MM.1S (cell line): Measurements from ENCODE around the gene HS3ST4.

Experiments
- EZH2 ChIP-seq: fragments of 300-600 bp; sonication (generic); optimal IDR thresholded peaks from 2 replicates; pipeline ENCODE3; 2017; ENCODE audit warnings: low read depth, mild to moderate bottlenecking, antibody characterized with exemption, low read length, mixed read lengths
- EZH2phosphoT487 ChIP-seq: fragments of 300-600 bp; sonication (generic); IDR thresholded peaks from 2 replicates; pipeline ENCODE4 v1.6.1; 2018; ENCODE audit warnings: antibody characterized with exemption, low read length

DNA sequence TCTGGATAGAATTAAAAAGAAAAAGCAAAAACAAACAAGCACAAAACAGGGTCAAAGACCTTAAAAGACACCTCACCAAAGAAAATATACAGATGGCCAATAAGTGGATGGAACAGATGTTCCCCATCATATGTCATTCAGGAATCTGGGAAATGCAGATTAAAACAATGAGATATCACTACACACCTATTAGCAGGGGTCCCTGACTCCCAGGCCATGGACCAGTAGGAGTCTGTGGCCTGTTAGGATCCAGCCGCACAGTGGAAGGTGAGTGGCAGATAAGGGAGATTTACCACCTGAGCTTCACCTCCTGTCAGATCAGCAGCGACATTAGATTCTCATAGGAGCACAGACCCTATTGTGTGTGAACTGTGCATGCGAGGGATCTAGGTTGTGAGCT is 167.9 kb downstream of the HS3ST4 start:
- TF ChIP-seq EZH2, result no peak
- no peak for TF ChIP-seq EZH2phosphoT487
